Activated naive CD4-positive, alpha-beta T cell treated with anti-CD3 and anti-CD28 coated beads for 36 hours (primary cell): ENCODE measurements around the gene RELA. TPM values are rescaled to one million over a fixed set of nuclear protein-coding genes. Genes with fewer than 3 reads are reported as not detected.
A peak's percentile ranks its signal among the peaks of the same experiment; 100 is the strongest.
"Not testable (repeated sequence)": the region's sequence is repeated elsewhere in the genome, so short reads cannot be mapped to it uniquely, and the experiment has no call there.

Experiments
- CTCF ChIA-PET: fragments of 350-600 bp; sonication (Branson Sonifier 250); formaldehyde crosslinking; loops from one replicate; lab custom pipeline; 2021; ENCODE audit warnings: antibody characterized with exemption; lab: Charles Lee
- DNase-seq: peaks from one replicate; pipeline ENCODE4 v3.0.0-alpha.2; 2020
- H3K27ac Mint-ChIP-seq: one replicate; pipeline ENCODE4 v1.8.0; 2021; ENCODE audit warnings: mild to moderate bottlenecking, mixed read lengths
- H3K27me3 Mint-ChIP-seq: one replicate; pipeline ENCODE4 v1.8.0; 2021; ENCODE audit warnings: low read depth, mixed read lengths
- H3K36me3 Mint-ChIP-seq: one replicate; pipeline ENCODE4 v1.8.0; 2021; ENCODE audit warnings: low read depth, mixed read lengths
- H3K4me1 Mint-ChIP-seq: one replicate; pipeline ENCODE4 v1.8.0; 2021; ENCODE audit warnings: low read depth, mixed read lengths
- H3K4me3 Mint-ChIP-seq: one replicate; pipeline ENCODE4 v1.8.0; 2021; ENCODE audit warnings: mild to moderate bottlenecking, moderate library complexity, mixed read lengths
- H3K9me3 Mint-ChIP-seq: one replicate; pipeline ENCODE4 v1.8.0; 2021; ENCODE audit warnings: mixed read lengths
- intact Hi-C: fragments of 100-400 bp; cut with micrococcal nuclease; formaldehyde crosslinking; loops from one replicate; pipeline ENCODE4 v1.15.1; 2023
- total RNA-seq, 2 experiments: library from RNA; stranded (reverse); gene quantifications; one replicate each; pipeline ENCODE4 v1.2.3, GENCODE V29; 2021

The RELA gene
- total RNA-seq: 10 to 100 TPM; 66.9 to 68.5 TPM

- Mint-ChIP-seq H3K9me3 (no peaks in the 10 kb centered on the region), H3K36me3 (peaks cover 24% of the 10 kb centered on the region), H3K27me3 (no peaks in the 10 kb centered on the region), H3K4me3 (peak within 1 kb of the TSS; percentile 85), H3K27ac (peak within 1 kb of the TSS; percentile 94), H3K4me1 (peaks cover 37% of the 10 kb centered on the region)
- intact Hi-C loops: loop anchor here (1.0 kb wide), 6 partner anchors 11 to 604 kb away; partner anchors contain the start of genes MUS81, PCNX3 and SIPA1
- CTCF ChIA-PET: interaction anchor here (0.8 to 1.0 kb wide), 3 partner anchors 8 to 122 kb away, joined by 3 read pairs; no protein-coding TSS in a partner anchor
- peak; percentile 95 for DNase-seq
Observed at GRCh38 chr11:65662799-65663638, at the start of gene RELA. TSS of gene RELA (minus strand) at chr11:65662916. CDS start at chr11:65662832, 84 bp downstream.

- Mint-ChIP-seq H3K4me3 (peak within 1 kb of the TSS; percentile 95), H3K27ac (peak within 1 kb of the TSS; percentile 97), H3K4me1 (peaks cover 33% of the 10 kb centered on the region), H3K9me3 (no peaks in the 10 kb centered on the region), H3K27me3 (no peaks in the 10 kb centered on the region), H3K36me3 (peaks cover 23% of the 10 kb centered on the region)
- CTCF ChIA-PET: interaction anchor here (0.6 to 2.6 kb wide), 27 partner anchors 8 to 598 kb away, joined by 3 to 35 read pairs (median 4); partner anchors contain the start of genes FIBP, RNASEH2C, SF3B2 and SNX32
- intact Hi-C loops: loop anchor here (1.0 to 5.0 kb wide), 9 partner anchors 8 to 555 kb away; partner anchors contain the start of genes AP5B1, BANF1, EIF1AD and FIBP
- DNase-seq: peak; percentile 100
Observed at GRCh38 chr11:65711785-65712632, 49.3 kb upstream of the RELA start, which contains the start of gene KAT5. TSS of gene KAT5 (plus strand) at chr11:65712252. CDS start at chr11:65712268, 16 bp downstream.

DNA sequence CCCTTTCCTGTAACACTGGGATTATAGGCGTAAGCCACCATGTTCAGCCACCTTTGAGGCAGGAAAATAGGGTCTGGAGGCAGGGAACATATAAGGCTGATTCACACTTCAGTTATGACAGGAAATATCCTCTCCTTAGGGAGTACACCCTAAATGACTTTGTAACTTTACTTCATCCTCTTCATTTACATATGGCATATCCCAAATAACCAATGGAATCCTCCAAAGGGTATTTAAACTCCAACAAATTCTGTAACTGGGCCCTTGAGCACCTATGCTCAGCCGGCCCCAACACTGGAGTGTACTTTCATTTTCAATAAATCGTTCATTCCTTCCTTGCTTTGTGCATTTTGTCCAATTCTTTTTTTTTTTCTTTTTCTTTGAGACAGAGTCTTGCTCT lies 47.7 kb upstream of the RELA start:
- H3K4me3 Mint-ChIP-seq: no peak overlapping the region
- no peak for DNase-seq
- no peaks in the 10 kb centered on the region for H3K9me3 Mint-ChIP-seq
- no peak overlapping the region for H3K27ac Mint-ChIP-seq
- H3K4me1 Mint-ChIP-seq: peaks cover 34% of the 10 kb centered on the region
- H3K36me3 Mint-ChIP-seq: peaks cover 17% of the 10 kb centered on the region
- intact Hi-C loops: loop anchor here (2.0 to 5.0 kb wide), 3 partner anchors 178 to 557 kb away; partner anchors contain the start of genes BANF1, EIF1AD, FIBP and RAB1B
- CTCF ChIA-PET: interaction anchor here (2.2 to 2.6 kb wide), 4 partner anchors 10 to 117 kb away, joined by 8 to 35 read pairs (median 16); partner anchors contain the start of gene RNASEH2C
- no peaks in the 10 kb centered on the region for H3K27me3 Mint-ChIP-seq

- Mint-ChIP-seq H3K4me1 (peaks cover 28% of the 10 kb centered on the region), H3K4me3 (no peak overlapping the region), H3K36me3 (peaks cover 11% of the 10 kb centered on the region), H3K27ac (no peak overlapping the region), H3K27me3 (no peaks in the 10 kb centered on the region), H3K9me3 (no peaks in the 10 kb centered on the region)
- intact Hi-C loops: loop anchor here (2.0 to 5.0 kb wide), 3 partner anchors 179 to 558 kb away; partner anchors contain the start of genes BANF1, EIF1AD, FIBP and RAB1B
- CTCF ChIA-PET: interaction anchor here (0.8 to 0.9 kb wide), 2 partner anchors 60 to 83 kb away, joined by 3 to 6 read pairs; no protein-coding TSS in a partner anchor
- DNase-seq: no peak
Observed at GRCh38 chr11:65709661-65710060, 46.9 kb upstream of the RELA start.

DNA sequence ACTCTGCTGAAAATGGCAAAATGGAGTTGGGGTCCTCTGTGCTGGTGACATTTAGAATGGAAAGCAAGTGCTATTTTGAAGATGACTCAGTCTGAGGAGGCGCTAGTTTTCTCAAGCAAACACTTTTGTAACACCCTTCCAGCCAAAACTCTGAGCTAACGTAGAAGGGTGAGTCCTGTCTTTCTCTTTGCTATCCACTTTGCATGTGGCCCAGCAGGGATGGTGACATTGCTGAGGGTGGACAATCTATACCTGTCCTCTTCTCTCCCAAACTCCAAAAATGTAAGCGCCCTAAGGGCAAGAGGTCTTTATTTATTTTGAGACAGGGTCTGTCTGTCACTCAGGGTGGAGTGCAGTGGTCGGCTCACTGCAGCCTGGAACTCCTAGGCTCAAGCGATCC lies 45.7 kb upstream of the RELA start:
- intact Hi-C loops: no loop called here
- Mint-ChIP-seq H3K4me3 (no peak overlapping the region), H3K9me3 (no peaks in the 10 kb centered on the region), H3K4me1 (peaks cover 20% of the 10 kb centered on the region), H3K36me3 (peaks cover 2% of the 10 kb centered on the region), H3K27ac (no peak overlapping the region), H3K27me3 (no peaks in the 10 kb centered on the region)
- DNase-seq: no peak
- CTCF ChIA-PET: interaction anchor here (0.9 kb wide), 1 partner anchor 61 kb away, joined by 6 read pairs; no protein-coding TSS in a partner anchor

- not testable (repeated sequence) for H3K27ac Mint-ChIP-seq, H3K4me3 Mint-ChIP-seq, H3K9me3 Mint-ChIP-seq, DNase-seq, H3K27me3 Mint-ChIP-seq, H3K36me3 Mint-ChIP-seq
- CTCF ChIA-PET: interaction anchor here (1.2 to 3.2 kb wide), 2 partner anchors 73 to 82 kb away, joined by 3 to 16 read pairs; partner anchors contain the start of gene AP5B1
- peaks cover 11% of the 10 kb centered on the region for H3K4me1 Mint-ChIP-seq
- intact Hi-C loops: loop anchor here (2.0 kb wide), 1 partner anchor 80 kb away; no protein-coding TSS in a partner anchor
Observed at GRCh38 chr11:65707002-65707401, 44.3 kb upstream of the RELA start.

- not testable (repeated sequence) for H3K36me3 Mint-ChIP-seq, H3K4me3 Mint-ChIP-seq
Observed at GRCh38 chr11:65706303-65706763, 43.6 kb upstream of the RELA start.

GRCh38 chr11:65703846-65704245 lies 41.1 kb upstream of the RELA start:
- intact Hi-C loops: no loop called here
- Mint-ChIP-seq H3K27ac (no peak overlapping the region), H3K4me1 (peaks cover 6% of the 10 kb centered on the region), H3K9me3 (no peaks in the 10 kb centered on the region), H3K4me3 (no peak overlapping the region), H3K27me3 (no peaks in the 10 kb centered on the region), H3K36me3 (no peaks in the 10 kb centered on the region)
- CTCF ChIA-PET: interaction anchor here (0.8 kb wide), 1 partner anchor 8 kb away, joined by 3 read pairs; the partner anchor contains the start of gene KAT5
- no peak for DNase-seq

More at GRCh38 chr11:65706303-65706763, 43.6 kb upstream of the RELA start:
- H3K4me1 Mint-ChIP-seq, H3K9me3 Mint-ChIP-seq, H3K27me3 Mint-ChIP-seq, H3K27ac Mint-ChIP-seq: not testable (repeated sequence)
- CTCF ChIA-PET: interaction anchor here (0.7 to 3.2 kb wide), 12 partner anchors 9 to 316 kb away, joined by 3 to 16 read pairs (median 3); partner anchors contain the start of genes AP5B1 and RNASEH2C
- intact Hi-C loops: loop anchor here (1.0 to 2.0 kb wide), 3 partner anchors 63 to 112 kb away; no protein-coding TSS in a partner anchor
- DNase-seq: peak; percentile 92

GRCh38 chr11:65701686-65702085 lies 39.0 kb upstream of the RELA start:
- CTCF ChIA-PET: interaction anchor here (0.6 kb wide), 1 partner anchor 120 kb away, joined by 3 read pairs; no protein-coding TSS in a partner anchor
- Mint-ChIP-seq H3K27ac (no peak overlapping the region), H3K27me3 (no peaks in the 10 kb centered on the region), H3K9me3 (no peaks in the 10 kb centered on the region), H3K4me3 (no peak overlapping the region), H3K36me3 (no peaks in the 10 kb centered on the region), H3K4me1 (peaks cover 1% of the 10 kb centered on the region)
- intact Hi-C loops: no loop called here
- DNase-seq: no peak

- intact Hi-C loops: no loop called here
- H3K27me3 Mint-ChIP-seq: no peaks in the 10 kb centered on the region
- H3K9me3 Mint-ChIP-seq: no peaks in the 10 kb centered on the region
- no peak overlapping the region for H3K4me3 Mint-ChIP-seq
- H3K27ac Mint-ChIP-seq: no peak overlapping the region
- H3K36me3 Mint-ChIP-seq: no peaks in the 10 kb centered on the region
- no peak for DNase-seq
- no peaks in the 10 kb centered on the region for H3K4me1 Mint-ChIP-seq
- CTCF ChIA-PET: interaction anchor here (0.8 to 1.4 kb wide), 2 partner anchors 11 to 137 kb away, joined by 3 to 4 read pairs; no protein-coding TSS in a partner anchor
Observed at GRCh38 chr11:65700399-65700798, 37.7 kb upstream of the RELA start.

DNA sequence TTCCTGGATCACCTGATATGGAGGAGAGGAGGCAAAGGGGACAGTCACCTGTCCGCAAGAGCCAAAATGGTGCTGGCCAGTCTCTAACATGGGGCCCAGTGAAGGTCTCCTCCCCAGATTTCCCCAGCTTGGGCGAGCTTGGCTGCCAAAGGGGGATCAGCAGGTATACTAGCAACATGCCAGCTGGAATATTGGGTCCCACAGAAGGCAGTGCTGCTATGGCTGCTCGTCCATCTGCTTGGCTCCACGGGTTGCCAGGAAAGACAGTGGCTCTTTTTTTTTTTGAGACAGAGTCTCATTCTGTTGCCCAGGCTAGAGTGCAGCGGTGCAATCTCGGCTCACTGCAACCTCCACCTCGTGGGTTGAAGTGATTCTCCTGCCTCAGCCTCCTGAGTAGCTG lies 36.6 kb upstream of the RELA start:
- DNase-seq: no peak
- H3K9me3 Mint-ChIP-seq: no peaks in the 10 kb centered on the region
- H3K27ac Mint-ChIP-seq: no peak overlapping the region
- H3K36me3 Mint-ChIP-seq: no peaks in the 10 kb centered on the region
- H3K4me1 Mint-ChIP-seq: no peaks in the 10 kb centered on the region
- no peaks in the 10 kb centered on the region for H3K27me3 Mint-ChIP-seq
- no peak overlapping the region for H3K4me3 Mint-ChIP-seq
- CTCF ChIA-PET: interaction anchor here (0.5 to 1.4 kb wide), 2 partner anchors 12 to 32 kb away, joined by 3 read pairs; no protein-coding TSS in a partner anchor
- intact Hi-C loops: no loop called here
